Right atrium auricular region (tissue), 2 donors: ENCODE results near the gene OR6B2. TPM values are rescaled to one million over a fixed set of nuclear protein-coding genes. Genes with fewer than 3 reads are reported as not detected.

Source experiments
- DNase-seq: peaks from one replicate; pipeline ENCODE4 v3.0.0-alpha.2; 2019; ENCODE audit warnings: low spot score
- H3K27ac ChIP-seq, 2 donors: fragments of 200-600 bp; sonication (generic); 1 replicate in 1 of 2; 2 replicates in 1 of 2; pipeline ENCODE4 v1.5.1; 2016 to 2019
- H3K27me3 ChIP-seq, 2 donors: fragments of 200-600 bp; sonication (generic); one replicate each; pipeline versions ENCODE4 v1.5.1 to v1.6.0; 2017 to 2019
- H3K36me3 ChIP-seq: fragments of 200-600 bp; sonication (generic); one replicate; pipeline ENCODE4 v1.5.1; 2016
- H3K4me1 ChIP-seq, 2 donors: fragments of 200-600 bp; sonication (generic); one replicate each; pipeline versions ENCODE4 v1.5.1 to v1.6.0; 2017 to 2019
- H3K4me3 ChIP-seq, 2 donors: fragments of 200-600 bp; sonication (generic); 1 replicate in 1 of 2; 2 replicates in 1 of 2; pipeline ENCODE4 v1.5.1; 2017 to 2019; ENCODE audit warnings: mild to moderate bottlenecking in 1 of 2, moderate library complexity in 1 of 2
- H3K9me3 ChIP-seq, 2 donors: fragments of 200-600 bp; sonication (generic); one replicate each; pipeline ENCODE4 v1.5.1; 2019
- CTCF ChIP-seq, 2 donors: fragments of 200-600 bp; sonication (generic); IDR thresholded peaks; one replicate each; pipeline ENCODE4 v1.5.1; 2019; ENCODE audit warnings: antibody characterized with exemption in 2 of 2
- total RNA-seq, 2 donors: library from RNA; depleted of rRNA; stranded (reverse); fragments of >200 nt; gene quantifications; one replicate each; pipeline ENCODE4 v1.1.0, GENCODE V29; 2016

OR6B2 gene
- total RNA-seq, result not detected

GRCh38 chr2:240030379-240031094 is at the start of gene OR6B2:
Gene OR6B2, minus strand, starts transcription at chr2:240030429. Its CDS starts 0 bp downstream, at chr2:240030429.
- no peaks in the 10 kb centered on the region for H3K36me3 ChIP-seq
- H3K4me3 ChIP-seq, result no peak within 1 kb of the TSS
- no peaks in the 10 kb centered on the region for H3K9me3 ChIP-seq
- no peak within 1 kb of the TSS for H3K27ac ChIP-seq
- no peaks in the 10 kb centered on the region for H3K27me3 ChIP-seq
- no peaks in the 10 kb centered on the region for H3K4me1 ChIP-seq
- no peak for DNase-seq
- TF ChIP-seq CTCF (IDR thresholded peaks at IDR 0.05), result no peak

- Histone ChIP-seq H3K27me3 (no peaks in the 10 kb centered on the region), H3K9me3 (peaks cover 0 to 34% of the 10 kb centered on the region in 2 donors), H3K4me3 (no peak overlapping the region), H3K4me1 (no peaks in the 10 kb centered on the region), H3K36me3 (no peaks in the 10 kb centered on the region), H3K27ac (no peak overlapping the region)
- TF ChIP-seq CTCF (IDR thresholded peaks at IDR 0.05), result no peak
- no peak for DNase-seq
Observed at GRCh38 chr2:240078631-240079030, 48.4 kb upstream of the OR6B2 start.

DNA sequence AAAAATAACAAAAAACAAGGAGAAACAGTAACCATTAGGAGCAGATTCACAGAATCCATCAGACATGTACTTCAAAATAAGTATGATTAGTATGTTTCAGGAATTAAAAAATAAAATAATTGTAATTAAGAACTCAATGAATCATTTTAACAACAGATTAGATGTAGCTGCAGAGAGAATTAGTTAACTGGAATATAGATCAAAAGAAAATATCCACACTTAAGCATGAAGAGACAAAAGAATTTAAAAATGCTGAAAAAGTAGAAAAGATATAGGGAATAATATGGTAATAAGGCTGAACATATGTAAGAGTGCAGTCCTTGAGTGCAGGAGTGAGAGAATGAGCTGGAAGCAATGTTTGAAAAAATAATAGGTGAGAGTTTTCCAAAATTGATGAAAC is 47.2 kb upstream of the OR6B2 start:
- H3K9me3 ChIP-seq, result peaks cover 0 to 34% of the 10 kb centered on the region in 2 donors
- no peak for TF ChIP-seq CTCF (IDR thresholded peaks at IDR 0.05)
- H3K27me3 ChIP-seq, result no peaks in the 10 kb centered on the region
- H3K4me1 ChIP-seq, result no peaks in the 10 kb centered on the region
- H3K27ac ChIP-seq, result no peak overlapping the region
- no peaks in the 10 kb centered on the region for H3K36me3 ChIP-seq
- DNase-seq, result no peak
- H3K4me3 ChIP-seq, result no peak overlapping the region

DNA sequence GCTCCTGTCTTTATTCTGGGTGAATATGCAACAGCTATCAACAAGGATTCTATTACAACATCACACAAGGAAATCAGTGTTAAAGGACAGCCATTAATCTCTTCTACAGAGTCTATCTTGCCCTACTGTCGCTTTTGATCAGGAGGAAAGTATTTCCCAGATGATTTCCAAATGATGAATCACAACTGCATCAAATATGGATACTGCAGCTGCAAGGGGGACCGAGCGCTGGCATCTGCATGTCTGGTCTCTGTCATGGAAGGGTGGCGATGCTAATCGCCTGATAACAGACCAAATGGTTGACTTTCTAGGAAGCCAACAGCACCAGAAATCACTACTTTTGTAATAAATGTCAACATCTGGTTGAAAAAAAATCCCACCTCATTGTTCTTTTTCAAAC is 44.3 kb upstream of the OR6B2 start:
- H3K27me3 ChIP-seq, result no peaks in the 10 kb centered on the region
- peaks cover 0 to 34% of the 10 kb centered on the region in 2 donors for H3K9me3 ChIP-seq
- DNase-seq, result no peak
- no peak for TF ChIP-seq CTCF (IDR thresholded peaks at IDR 0.05)
- no peak overlapping the region for H3K27ac ChIP-seq
- no peaks in the 10 kb centered on the region for H3K36me3 ChIP-seq
- H3K4me3 ChIP-seq, result no peak overlapping the region
- no peaks in the 10 kb centered on the region for H3K4me1 ChIP-seq

DNA sequence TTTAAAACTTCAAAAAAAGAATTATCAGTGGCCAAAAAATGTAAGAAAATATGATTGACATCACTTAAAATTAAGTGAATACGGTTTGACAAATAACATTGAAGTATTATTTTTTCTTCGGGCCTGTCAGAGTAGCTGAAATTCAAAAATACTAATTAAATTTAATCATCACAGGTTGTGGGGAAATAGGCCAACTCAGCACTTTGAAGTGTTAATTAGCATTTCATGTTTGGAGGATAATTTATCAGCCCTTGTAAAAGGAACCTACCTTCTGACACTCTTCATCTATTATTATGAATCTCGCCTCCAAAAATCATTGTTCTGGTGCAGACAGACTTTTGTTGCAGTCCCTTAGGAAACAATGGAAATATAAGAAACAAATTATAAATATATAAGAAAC is 40.7 kb upstream of the OR6B2 start:
- peaks cover 0 to 6% of the 10 kb centered on the region in 2 donors for H3K9me3 ChIP-seq
- no peak for TF ChIP-seq CTCF (IDR thresholded peaks at IDR 0.05)
- no peaks in the 10 kb centered on the region for H3K27me3 ChIP-seq
- no peaks in the 10 kb centered on the region for H3K4me1 ChIP-seq
- H3K36me3 ChIP-seq, result no peaks in the 10 kb centered on the region
- H3K27ac ChIP-seq, result no peak overlapping the region
- H3K4me3 ChIP-seq, result no peak overlapping the region
- no peak for DNase-seq

GRCh38 chr2:240069829-240070228 is 39.6 kb upstream of the OR6B2 start:
- DNase-seq, result no peak
- Histone ChIP-seq H3K27ac (no peak overlapping the region), H3K27me3 (no peaks in the 10 kb centered on the region), H3K4me3 (no peak overlapping the region), H3K4me1 (no peaks in the 10 kb centered on the region), H3K9me3 (peaks cover 0 to 6% of the 10 kb centered on the region in 2 donors), H3K36me3 (no peaks in the 10 kb centered on the region)
- TF ChIP-seq CTCF (IDR thresholded peaks at IDR 0.05), result no peak
